ENCODE data around the gene ST3GAL2.

The ST3GAL2 gene

GRCh38 chr16:70437017-70437581 lies 1.8 kb downstream of the ST3GAL2 start:
- DNase-seq = no peak

- no peak for DNase-seq
These were observed 4.2 kb downstream of the ST3GAL2 start for GRCh38 chr16:70434484-70435260.

GRCh38 chr16:70433458-70434103 lies 5.3 kb downstream of the ST3GAL2 start:
- no peak for DNase-seq

- no peak for DNase-seq
These were observed 6.0 kb downstream of the ST3GAL2 start for GRCh38 chr16:70432723-70433457.

GRCh38 chr16:70432356-70432722 lies 6.6 kb downstream of the ST3GAL2 start:
- DNase-seq = no peak

- DNase-seq = no peak
These were observed 8.0 kb downstream of the ST3GAL2 start for GRCh38 chr16:70430667-70431536.

- DNase-seq = no peak
These were observed 8.8 kb downstream of the ST3GAL2 start for GRCh38 chr16:70429888-70430666.

- DNase-seq = no peak
These were observed 10.5 kb downstream of the ST3GAL2 start for GRCh38 chr16:70428178-70428998.

GRCh38 chr16:70427786-70428177 lies 11.1 kb downstream of the ST3GAL2 start:
- DNase-seq = no peak

GRCh38 chr16:70422543-70422942 lies 16.4 kb downstream of the ST3GAL2 start:
- DNase-seq = no peak

- DNase-seq = no peak
These were observed 17.2 kb downstream of the ST3GAL2 start for GRCh38 chr16:70421473-70422311.

GRCh38 chr16:70421014-70421413 lies 17.9 kb downstream of the ST3GAL2 start:
- no peak for DNase-seq

- no peak for DNase-seq
These were observed 19.2 kb downstream of the ST3GAL2 start for GRCh38 chr16:70419384-70420327.

GRCh38 chr16:70418993-70419318 lies 19.9 kb downstream of the ST3GAL2 start:
- DNase-seq = no peak

- DNase-seq = no peak
These were observed 20.5 kb downstream of the ST3GAL2 start for GRCh38 chr16:70418274-70418992.

GRCh38 chr16:70417661-70418060 lies 21.2 kb downstream of the ST3GAL2 start:
- no peak for DNase-seq

- peak; percentile 20 to 26 for DNase-seq
These were observed 21.9 kb downstream of the ST3GAL2 start for GRCh38 chr16:70416748-70417616.

All from NCI-H187 (cell line).